ENCODE data around the gene STK11IP.

Gene STK11IP

DNA sequence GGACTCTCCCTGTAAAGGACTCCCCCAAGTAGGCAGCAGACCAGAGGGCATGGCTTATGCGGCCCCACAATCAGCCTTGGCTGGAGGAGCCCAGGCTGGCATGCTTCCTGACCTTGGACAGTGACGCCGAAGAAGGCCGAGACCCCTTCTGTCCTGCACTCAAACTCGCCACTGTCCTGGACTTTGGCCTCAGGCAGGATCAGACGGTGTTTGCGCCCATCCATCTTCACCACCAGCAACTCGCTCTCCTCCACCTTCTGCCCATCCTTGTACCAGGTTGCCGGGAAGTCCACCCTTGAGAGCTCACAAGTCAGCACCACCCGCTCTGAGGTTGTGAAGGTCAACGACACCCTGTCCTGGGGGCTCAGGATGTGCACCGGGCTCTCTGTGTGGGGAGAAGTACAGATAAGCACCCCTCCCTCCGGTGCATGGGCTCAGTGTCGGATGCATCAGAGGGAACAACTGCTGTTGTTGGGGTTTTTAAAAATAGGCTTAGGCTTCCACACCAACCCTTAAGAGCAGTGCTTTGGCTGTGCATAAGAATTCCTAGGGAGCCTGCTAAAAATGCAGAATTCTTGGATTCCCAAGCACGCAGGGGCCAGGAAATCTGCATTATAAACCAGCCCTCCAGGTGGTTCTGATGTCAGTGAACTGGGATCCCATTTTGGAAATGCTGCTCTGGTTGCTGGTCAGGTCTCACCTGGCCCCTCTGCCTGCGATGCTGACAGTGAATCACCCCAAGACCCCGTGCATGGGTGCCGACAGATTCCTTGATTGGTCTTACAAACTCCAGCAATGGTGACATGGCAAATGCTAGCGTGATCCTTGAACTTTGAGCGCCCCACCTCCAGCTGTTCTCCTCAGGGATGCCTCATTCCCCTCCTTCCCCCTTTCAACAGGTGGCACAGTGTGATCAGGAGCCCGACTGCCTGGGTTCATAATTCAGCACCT is 32.3 kb upstream of the STK11IP start:
- no peak for DNase-seq

DNA sequence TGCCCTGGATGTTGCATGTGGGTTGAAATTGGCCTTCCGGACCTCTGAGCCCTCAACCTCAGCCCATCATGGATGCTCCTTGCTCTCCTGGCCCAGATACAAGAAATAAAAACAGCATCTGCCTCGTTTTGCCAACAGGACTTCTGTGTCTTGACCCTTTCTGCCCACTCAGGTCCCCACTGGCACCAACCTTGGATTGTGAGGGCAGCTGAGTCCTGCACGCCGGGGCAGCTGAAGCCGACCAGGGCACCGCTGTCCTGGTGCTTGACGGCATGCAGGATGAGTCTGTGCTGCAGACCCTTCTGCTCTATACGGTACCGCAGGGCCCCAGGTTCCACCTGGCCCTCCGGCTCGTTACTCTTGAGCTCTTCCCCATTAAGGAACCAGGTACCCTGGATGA is 31.0 kb upstream of the STK11IP start:
- no peak for DNase-seq

DNA sequence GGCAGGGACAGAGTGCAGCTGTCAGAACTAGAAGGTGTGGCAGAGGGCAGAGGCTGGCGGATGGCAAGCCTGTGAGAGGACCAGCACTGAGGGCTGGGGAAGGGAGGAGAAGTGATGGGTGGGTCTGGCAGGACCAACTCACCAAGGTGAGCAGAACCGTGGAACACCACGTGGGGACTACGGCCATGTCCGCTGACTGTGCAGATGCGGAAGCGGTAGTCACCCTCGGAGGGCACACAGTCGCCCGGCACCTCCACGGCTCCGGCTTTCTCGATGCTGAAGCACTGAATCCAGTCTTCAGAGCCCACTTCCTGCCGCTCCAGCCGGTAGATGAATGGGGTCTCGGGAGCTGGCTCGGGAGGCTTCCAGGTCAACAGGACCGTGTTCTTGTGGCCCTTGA is 30.5 kb upstream of the STK11IP start:
- DNase-seq = no peak

DNA sequence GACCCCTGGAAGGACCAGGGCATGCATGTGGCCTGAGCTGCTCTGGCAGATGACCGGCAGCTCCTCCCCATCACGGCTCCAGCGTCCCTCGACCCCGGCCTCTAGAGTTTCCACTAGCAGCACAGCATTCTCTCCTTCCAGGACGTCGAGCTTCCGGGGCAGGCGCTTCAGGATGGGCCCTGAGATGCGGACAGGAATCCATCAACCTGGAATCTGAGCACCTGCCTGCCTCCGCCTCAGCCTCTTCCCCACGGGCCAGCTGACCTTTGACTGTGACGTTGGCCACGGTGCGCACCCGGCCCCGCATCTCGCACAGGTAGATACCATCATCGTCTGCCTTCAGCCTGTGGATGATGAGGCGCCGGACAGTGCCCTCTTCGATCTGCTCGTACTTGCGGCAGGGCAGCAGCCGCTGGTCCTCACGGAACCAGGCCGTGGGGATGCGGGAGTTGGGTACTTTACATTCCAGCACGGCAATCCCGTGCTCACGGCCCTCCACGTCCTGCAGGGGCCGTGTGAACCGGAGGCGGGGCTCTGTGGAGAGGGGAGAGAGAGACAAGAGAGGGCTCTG is 29.8 kb upstream of the STK11IP start:
- DNase-seq = no peak

DNA sequence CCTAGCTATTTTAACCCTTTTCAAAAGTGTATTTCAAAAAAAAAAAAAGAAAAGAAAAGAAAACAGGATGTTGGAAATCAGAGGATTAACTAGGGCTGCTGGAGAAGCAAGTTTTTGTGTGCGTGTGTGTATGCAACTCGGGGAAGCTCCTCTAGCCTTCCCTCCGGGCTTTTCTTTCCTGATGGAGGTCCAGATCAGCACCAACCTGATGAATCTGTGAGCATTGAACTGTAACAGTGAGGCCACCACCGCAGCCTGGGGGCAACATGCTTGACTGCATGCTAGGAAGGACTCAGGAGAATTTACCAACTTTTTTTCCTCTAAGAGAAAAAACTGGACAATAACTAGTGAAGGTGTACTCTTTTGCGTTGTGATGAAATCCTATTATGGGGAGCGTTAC is 28.6 kb upstream of the STK11IP start:
- no peak for DNase-seq

DNA sequence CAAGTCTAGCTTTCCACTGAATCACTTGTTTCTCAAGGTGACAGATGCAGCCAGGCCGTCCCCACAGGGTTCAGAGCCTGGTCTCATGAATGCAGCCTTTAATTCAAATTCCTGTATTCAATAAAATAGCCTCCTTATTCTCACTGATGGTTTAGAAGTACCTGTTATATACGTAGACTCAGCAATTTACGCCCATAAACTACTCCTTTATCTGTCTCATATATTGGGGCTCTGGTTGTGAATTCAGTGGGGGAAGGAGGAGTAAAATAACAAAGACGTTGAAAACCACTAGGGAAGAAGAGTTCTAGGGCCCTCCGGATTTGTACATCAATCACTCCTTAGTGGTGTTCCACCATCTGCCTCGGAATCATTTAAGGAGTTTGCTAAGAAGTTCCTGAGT is 28.0 kb upstream of the STK11IP start:
- DNase-seq = no peak

DNA sequence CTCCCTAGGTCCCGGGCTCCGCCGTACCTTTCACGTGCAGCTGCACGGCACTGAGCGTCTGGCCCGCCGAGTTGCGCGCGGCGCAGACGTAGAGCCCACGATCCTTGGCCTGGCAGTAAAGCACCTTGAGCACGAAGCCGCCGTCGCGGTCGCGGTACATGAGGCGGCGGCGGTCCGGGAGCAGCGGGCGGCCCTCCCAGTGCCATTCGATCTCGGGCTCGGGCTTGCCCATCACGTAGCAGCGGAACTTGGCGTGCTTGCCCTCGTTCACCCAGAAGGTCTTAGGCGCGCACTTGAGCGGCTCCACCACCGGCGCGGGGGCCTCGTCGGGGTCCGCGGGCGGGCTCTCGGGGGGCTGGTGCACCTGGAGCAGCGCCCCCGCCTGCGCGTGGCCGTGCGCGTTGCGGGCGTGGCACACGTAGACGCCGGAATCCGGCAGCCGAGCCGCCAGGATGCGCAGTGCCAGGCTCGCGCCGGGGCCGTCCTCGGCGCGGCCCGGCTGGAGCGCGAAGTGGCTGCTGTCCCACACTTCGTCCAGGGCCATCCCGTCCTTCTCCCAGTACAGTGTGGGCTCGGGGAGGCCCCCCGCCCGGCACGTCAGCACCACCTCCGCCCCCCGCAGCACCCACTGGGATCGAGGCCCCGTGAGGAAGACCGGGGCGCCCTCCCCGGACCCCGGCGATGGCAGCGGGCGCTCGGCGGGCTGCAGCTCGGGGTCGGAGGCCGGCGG is 27.3 kb upstream of the STK11IP start:
- DNase-seq = no peak

DNA sequence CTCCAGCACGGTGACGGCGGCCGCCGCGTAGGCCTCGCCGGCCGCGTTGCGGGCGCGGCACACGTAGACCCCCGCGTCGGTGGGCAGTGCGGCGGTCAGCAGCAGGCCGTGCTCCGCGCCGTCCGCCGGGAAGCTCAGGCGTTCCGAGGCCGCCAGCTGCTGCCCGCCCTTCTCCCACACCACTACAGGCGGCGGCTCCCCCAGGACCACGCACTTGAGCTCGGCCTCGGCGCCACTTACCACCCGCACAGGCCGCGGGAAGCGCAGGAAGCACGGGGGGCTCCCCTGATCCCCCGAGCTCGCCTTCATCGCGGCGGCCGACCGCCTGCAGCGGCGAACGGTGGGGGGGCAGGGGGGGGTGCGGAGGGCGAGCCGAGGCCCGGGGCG is 26.7 kb upstream of the STK11IP start:
- DNase-seq = no peak

DNA sequence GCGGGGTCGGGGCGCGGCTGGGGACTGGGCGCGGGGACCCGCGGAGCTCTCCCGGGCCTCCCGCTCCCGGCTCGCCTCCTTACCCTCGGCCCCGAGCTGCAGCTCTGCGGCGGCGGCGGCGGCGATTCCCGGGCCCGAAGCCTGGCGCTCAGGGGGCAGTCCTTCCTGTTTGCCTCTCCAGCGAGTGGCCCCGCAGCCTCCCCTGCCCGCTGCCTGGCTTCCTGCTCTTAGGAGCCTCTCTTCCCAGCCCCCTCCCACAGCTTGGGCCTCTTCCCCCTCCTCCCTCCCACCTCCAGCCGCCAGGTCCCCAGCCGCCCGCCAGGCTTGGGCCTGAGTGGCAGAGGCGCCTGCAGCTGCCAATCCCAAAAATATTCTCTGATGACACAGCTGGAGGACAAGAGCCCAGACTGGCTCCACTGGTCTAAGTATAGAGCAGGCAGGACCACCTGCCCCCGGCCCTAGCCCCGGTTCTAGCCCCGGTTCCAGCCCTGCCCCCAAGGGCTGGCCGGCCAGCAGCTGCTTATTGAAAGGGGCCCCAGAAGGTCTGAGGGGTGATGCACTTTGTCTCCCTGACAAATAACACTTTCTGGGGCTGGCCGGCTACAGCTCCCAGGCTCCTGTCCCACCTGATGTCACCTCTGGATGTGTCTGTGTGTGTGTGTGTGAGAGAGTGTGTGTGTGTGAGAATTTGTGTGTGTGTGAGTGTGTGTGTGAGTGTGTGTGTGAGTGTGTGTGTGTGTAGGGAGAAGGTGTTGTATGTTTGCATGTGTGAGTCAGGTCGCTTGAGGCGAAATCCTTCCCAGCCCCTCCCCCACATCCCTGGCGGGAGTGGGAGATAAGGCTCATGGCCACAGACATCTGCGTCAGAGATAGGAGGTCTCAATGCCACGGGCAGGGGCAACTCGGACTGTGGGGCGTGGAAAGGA is 26.1 kb upstream of the STK11IP start, which contains the start of gene OBSL1:
Gene OBSL1, minus strand, starts transcription at position 229 of the 926 bp plus-strand sequence. CDS start 307 bp downstream, outside the sequence.
- no peak for DNase-seq

DNA sequence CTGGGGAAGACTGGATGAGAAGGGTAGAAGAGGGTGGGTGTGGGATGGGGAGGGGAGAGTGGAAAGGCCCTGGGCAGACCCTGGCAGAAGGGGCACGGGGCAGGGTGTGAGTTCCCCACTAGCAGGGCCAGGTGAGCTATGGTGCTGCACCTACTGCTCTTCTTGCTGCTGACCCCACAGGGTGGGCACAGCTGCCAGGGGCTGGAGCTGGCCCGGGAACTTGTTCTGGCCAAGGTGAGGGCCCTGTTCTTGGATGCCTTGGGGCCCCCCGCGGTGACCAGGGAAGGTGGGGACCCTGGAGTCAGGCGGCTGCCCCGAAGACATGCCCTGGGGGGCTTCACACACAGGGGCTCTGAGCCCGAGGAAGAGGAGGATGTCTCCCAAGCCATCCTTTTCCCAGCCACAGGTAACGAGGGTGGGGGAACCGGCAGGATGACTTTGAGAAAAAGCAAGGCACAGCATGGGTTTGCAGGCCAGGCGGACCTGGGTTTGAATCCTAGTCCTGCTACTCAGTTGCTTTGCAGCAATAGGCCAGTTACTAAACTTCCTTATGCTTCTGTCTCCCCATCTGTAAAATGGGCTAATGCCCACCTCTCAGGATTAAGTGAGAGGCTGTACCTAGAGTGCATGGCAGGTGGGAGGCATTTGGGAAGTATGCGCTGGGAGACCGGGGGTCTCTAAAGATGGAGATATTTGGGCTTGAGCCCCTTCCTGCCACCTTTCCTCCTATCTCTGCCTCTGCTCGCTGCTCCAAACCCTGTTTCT is 25.2 kb upstream of the STK11IP start, which contains the start of gene INHA:
Gene INHA, plus strand, starts transcription at position 74 of the 765 bp plus-strand sequence. Its CDS starts 65 bp downstream, at position 139.
- DNase-seq = no peak

DNA sequence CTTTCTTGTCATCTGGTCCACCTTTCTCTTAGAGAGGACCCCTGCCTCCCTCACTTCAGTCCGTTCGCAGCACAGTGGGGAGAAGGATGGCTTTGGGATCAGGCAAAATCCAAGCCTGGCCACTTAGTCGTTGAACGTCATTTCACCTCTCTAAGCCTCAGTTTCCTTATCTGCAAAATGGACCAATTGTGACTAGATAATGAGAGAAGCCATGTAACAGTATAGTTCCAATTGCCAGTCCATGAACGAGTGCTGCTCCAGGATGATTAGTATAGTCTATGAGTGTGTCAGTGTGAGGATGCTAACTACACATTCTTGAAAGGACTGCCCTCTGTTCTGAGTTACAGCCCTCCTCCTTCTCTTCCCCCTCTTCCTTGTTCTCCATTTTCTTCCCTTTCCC is 24.5 kb upstream of the STK11IP start:
- no peak for DNase-seq

DNA sequence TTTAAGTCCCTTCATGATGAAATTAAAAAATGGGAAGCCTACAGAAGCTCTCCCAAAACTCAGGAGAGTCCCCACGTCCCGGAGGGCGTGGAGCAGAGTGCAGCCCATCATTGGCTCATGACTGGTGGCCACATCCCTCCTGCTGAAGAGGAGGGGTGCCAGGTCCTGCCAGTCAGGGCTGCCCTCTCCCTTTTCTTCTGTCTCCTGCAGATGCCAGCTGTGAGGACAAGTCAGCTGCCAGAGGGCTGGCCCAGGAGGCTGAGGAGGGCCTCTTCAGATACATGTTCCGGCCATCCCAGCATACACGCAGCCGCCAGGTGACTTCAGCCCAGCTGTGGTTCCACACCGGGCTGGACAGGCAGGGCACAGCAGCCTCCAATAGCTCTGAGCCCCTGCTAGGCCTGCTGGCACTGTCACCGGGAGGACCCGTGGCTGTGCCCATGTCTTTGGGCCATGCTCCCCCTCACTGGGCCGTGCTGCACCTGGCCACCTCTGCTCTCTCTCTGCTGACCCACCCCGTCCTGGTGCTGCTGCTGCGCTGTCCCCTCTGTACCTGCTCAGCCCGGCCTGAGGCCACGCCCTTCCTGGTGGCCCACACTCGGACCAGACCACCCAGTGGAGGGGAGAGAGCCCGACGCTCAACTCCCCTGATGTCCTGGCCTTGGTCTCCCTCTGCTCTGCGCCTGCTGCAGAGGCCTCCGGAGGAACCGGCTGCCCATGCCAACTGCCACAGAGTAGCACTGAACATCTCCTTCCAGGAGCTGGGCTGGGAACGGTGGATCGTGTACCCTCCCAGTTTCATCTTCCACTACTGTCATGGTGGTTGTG is 23.0 kb upstream of the STK11IP start:
- DNase-seq = no peak

DNA sequence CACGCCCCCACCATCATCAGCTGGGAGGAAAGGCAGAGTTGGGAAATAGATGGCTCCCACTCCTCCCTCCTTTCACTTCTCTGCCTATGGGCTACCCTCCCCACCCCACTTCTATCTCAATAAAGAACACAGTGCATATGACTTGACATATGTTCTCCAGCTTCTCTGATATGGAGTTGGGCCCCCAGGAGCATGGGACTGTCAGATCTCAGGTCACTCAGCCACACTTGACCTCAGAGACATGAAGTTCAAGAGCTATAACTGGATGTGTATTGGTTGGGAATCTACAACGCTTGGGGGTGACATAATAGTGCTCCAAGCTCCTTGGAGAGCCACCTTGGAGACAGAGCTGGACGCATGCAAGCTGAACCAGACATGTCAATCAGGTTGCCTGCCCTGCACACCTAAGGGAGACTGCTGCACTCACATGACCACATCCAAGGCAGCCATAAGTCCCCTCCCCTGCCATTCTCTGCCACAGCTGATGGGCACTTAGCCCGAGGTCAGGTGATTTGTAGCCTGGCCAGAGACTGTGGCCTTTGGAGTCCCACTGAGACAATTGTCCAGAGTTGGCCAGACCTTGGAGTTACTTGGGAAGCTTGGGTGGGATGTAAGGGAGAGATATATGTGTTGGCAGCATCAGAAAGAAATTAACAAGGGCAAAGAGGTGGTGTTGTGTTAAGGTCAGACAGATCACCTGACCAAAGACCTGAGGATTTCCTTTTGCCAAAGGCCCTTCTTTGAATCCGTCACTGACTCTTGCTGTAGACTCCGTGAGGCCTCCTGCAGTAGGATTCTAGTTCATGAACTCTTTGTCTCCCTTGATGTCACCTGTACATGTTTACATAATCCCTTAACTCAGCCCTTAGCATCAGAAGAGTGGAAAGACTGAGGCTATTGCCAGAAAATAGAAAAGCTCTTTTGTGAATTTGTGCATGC is 21.8 kb upstream of the STK11IP start:
- no peak for DNase-seq

DNA sequence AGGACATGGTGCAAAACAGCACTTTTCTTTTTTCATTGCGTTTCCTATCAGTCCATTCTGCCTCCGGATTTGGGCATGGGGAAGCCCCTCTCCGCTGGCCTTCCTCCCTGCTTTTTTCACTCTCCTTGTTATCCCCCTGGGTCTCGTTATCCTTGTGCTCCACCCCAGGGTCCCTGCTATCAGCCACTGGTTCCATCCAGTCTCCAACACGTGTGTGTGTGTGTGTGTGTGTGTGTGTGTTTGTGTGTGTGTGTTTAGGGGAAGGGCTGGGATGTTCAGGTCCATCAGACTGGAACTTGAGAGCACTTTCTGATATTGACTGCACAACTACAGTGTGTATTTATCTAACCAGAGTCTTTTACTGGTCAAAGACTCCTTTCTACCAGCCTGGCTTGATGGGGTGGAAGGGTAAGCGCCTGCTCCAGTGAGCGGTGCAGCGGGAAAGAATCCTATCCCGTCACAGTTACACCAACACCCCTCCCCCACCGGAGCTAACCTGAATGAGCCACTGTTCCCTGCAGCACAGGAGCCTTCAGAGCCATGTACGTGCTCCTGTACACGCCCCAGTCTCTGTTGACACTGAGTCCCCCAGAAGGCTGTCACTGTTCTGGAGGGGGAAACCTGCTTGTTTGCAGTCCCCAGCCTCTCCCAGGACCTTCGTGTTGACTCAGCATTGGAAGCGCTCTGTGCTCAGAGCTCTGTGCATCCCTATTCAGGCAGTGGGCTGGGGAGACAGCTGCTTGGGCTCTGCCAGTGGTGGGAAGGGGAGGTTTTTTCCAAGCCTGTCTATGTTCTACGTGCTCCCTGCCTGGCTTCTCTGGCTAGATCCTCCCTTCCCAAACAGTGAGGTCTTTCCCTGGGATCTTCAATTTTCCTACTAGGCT is 20.9 kb upstream of the STK11IP start:
- no peak for DNase-seq

DNA sequence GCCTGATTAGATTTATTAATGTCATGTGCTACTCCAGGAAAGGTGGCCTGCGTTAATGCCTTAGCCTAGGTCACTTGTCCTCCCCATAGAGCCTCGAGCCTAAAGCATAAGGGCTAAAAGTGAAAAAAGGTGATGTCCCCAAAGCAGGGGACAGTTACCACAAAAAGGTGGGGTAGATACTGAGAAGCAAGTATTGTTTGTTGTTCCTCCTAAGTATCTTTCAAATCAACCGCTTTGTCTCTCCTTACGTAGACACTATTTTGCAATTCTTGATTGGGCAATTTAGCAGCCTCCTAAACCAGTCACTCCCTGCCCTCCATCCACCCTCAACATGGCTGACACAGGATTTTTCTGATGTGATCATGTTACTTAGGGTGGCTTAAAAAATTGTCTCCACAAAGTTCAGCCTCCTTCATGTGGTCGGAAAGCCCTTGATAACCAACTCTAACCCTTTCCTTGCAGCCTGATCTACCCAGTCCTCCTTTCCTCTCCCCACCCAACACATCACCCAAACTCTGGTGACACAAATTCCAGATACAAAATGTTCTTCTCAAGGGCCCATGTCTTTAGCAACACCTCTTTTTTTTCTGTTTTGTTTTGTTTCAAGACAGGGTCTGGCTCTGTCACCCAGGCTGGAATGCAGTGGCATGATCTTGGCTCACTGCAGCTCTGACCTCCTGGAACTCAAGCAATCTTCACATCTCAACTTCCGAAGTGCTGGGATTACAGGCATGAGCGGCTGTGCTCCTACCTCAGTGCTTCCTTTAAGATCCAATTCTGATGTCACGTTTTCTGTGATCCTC is 18.6 kb upstream of the STK11IP start:
- no peak for DNase-seq

DNA sequence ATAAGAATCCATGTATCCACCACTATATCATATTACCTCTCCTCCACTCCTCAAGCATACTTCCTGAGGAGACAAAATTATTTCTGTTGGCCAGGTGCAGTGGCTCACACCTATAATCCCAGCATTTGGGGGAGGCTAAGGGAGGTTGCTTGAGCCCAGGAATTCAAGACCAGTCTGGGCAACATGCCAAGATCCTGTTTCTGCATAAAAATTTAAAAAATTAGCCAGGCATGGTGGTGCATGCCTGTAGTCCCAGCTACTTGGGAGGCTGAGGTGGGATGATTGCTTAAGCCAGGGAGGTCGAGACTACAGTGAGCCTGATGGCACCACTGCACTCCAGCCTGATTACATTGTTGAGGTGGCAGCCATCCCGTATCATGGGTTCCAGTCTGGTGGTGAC is 16.3 kb upstream of the STK11IP start:
- no peak for DNase-seq

DNA sequence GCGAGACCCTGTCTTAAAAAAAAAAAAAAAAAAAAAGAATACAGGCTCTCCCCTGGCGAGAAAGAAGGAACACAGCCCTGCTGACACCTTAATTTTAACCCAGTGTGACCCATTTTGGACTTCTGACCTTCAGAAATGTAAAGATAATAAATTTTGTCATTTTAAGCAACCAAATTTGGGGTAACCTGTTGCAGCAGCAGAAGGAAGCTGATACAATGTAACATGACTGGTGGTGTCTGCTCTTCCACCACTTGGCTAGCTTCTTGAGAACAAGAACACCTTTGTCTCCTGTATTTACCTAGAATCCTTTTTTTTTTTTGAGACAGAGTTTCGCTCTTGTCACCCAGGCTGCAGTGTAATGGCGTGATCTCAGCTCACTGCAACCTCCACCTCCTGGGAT is 6.6 kb upstream of the STK11IP start:
- no peak for DNase-seq

DNA sequence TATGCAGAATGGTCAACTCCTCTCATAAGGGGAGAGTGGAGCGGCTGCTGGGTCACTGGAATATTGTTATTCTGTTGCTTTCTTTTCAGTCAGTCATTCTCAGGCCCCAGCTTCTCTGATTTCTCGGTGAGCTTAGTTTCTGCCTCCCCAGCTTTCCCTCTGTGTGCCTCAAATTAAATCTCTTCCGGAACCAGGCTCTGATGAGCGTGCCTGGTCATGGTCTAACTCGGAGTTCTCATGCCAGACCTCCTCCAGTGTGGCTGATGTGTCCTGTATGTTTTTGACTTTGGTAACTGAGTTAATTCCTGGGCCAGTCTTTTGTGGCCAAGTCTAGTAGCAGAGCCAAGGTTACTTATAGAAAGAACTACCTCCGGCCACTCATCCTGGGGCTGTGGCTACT is 4.9 kb upstream of the STK11IP start:
- DNase-seq = no peak
